Stimulated activated CD8-positive, alpha-beta memory T cell treated with anti-CD3 and anti-CD28 coated beads, Interleukin-4, amount 100 ng/mL, for 4 hours (primary cell): ENCODE data around the gene CA10.

ENCODE experiments used
- DNase-seq, 2 donors: peaks; one replicate each; pipeline ENCODE4 v3.0.0-alpha.2; 2020; ENCODE audit warnings: low read depth in 2 of 2, low spot score in 1 of 2

CA10 gene

GRCh38 chr17:51819341-51820219 lies 338.9 kb downstream of the CA10 start:
- DNase-seq = no peak

- no peak for DNase-seq
Measured at GRCh38 chr17:51818777-51819176, 339.7 kb downstream of the CA10 start.

GRCh38 chr17:51817955-51818354 lies 340.6 kb downstream of the CA10 start:
- DNase-seq = no peak

- no peak for DNase-seq
Measured at GRCh38 chr17:51817117-51817516, 341.4 kb downstream of the CA10 start.

- no peak for DNase-seq
Measured at GRCh38 chr17:51815097-51815496, 343.4 kb downstream of the CA10 start.

- DNase-seq = no peak
Measured at GRCh38 chr17:51814521-51814920, 344.0 kb downstream of the CA10 start.

- no peak for DNase-seq
Measured at GRCh38 chr17:51813784-51814174, 344.7 kb downstream of the CA10 start.

GRCh38 chr17:51813140-51813783 lies 345.3 kb downstream of the CA10 start:
- no peak for DNase-seq

- DNase-seq = no peak
Measured at GRCh38 chr17:51807460-51807859, 351.1 kb downstream of the CA10 start.

GRCh38 chr17:51805765-51806164 lies 352.7 kb downstream of the CA10 start:
- no peak for DNase-seq

- no peak for DNase-seq
Measured at GRCh38 chr17:51805185-51805584, 353.3 kb downstream of the CA10 start.

- DNase-seq = no peak
Measured at GRCh38 chr17:51803161-51803560, 355.4 kb downstream of the CA10 start.

GRCh38 chr17:51802544-51802943 lies 356.0 kb downstream of the CA10 start:
- no peak for DNase-seq

GRCh38 chr17:51801626-51802025 lies 356.9 kb downstream of the CA10 start:
- no peak for DNase-seq

- DNase-seq = no peak
Measured at GRCh38 chr17:51799981-51800380, 358.5 kb downstream of the CA10 start.

- DNase-seq = no peak
Measured at GRCh38 chr17:51799240-51799639, 359.3 kb downstream of the CA10 start.

GRCh38 chr17:51797150-51797549 lies 361.4 kb downstream of the CA10 start:
- DNase-seq = no peak

GRCh38 chr17:51796026-51796425 lies 362.5 kb downstream of the CA10 start:
- DNase-seq = no peak

GRCh38 chr17:51795401-51795800 lies 363.1 kb downstream of the CA10 start:
- DNase-seq = no peak

GRCh38 chr17:51794466-51794865 lies 364.0 kb downstream of the CA10 start:
- no peak for DNase-seq

- DNase-seq = no peak
Measured at GRCh38 chr17:51793686-51794085, 364.8 kb downstream of the CA10 start.

- no peak for DNase-seq
Measured at GRCh38 chr17:51778842-51779241, 379.7 kb downstream of the CA10 start.
